Neural cell (in vitro differentiated cells): ENCODE measurements around the gene PDPK1.

Experiments used
- CTCF ChIP-seq: fragments of 450-650 bp; IDR thresholded peaks from 2 replicates; pipeline ENCODE4 v1.5.1; 2014; ENCODE audit warnings: antibody characterized with exemption, mild to moderate bottlenecking, moderate library complexity; ENCODE audit not compliant: poor library complexity, severe bottlenecking
- EP300 ChIP-seq: fragments of 450-650 bp; conservative IDR thresholded peaks from 2 replicates; pipeline ENCODE4 v1.6.1; 2014; ENCODE audit warnings: antibody characterized with exemption, mild to moderate bottlenecking, moderate library complexity; ENCODE audit not compliant: poor library complexity, severe bottlenecking
- EZH2 ChIP-seq: fragments of 200-600, 300-800 bp; shearing (Covaris generic), sonication (generic); IDR thresholded peaks from 2 replicates; pipeline ENCODE4 v1.6.1; 2014; ENCODE audit warnings: antibody characterized with exemption, low read length, borderline replicate concordance, mild to moderate bottlenecking; ENCODE audit not compliant: insufficient read depth, poor library complexity, severe bottlenecking
- REST ChIP-seq: IDR thresholded peaks from 2 replicates; pipeline ENCODE4 v1.6.1; 2012; ENCODE audit warnings: borderline replicate concordance

- no peak for TF ChIP-seq EP300
- peak; percentile 24 for TF ChIP-seq REST
- TF ChIP-seq CTCF: no peak
- TF ChIP-seq EZH2: no peak
Observed at GRCh38 chr16:2532494-2533141, 5.2 kb upstream of the PDPK1 start.
